Measurements from ENCODE around the gene RREB1.

DNA sequence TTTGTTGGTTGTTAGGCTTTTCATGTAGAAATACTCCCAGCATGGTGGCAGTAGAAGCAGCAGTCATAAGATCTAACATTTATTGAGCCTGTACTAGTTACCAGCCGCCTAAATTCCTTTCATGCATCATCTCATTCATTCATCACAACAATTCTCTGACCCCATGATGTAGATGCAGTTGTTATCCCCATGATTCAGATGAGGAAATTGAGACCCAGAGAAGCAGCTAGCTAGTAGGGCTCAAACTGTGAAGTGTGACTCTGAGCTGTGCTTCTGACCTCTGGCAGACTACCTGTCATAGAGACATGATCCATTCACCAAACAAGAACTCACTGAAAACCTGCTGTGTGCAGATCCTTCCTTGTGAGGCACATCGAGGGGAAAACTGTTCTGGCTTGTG lies 16.9 kb downstream of the RREB1 start:
- TF ChIP-seq, protein P1, sequence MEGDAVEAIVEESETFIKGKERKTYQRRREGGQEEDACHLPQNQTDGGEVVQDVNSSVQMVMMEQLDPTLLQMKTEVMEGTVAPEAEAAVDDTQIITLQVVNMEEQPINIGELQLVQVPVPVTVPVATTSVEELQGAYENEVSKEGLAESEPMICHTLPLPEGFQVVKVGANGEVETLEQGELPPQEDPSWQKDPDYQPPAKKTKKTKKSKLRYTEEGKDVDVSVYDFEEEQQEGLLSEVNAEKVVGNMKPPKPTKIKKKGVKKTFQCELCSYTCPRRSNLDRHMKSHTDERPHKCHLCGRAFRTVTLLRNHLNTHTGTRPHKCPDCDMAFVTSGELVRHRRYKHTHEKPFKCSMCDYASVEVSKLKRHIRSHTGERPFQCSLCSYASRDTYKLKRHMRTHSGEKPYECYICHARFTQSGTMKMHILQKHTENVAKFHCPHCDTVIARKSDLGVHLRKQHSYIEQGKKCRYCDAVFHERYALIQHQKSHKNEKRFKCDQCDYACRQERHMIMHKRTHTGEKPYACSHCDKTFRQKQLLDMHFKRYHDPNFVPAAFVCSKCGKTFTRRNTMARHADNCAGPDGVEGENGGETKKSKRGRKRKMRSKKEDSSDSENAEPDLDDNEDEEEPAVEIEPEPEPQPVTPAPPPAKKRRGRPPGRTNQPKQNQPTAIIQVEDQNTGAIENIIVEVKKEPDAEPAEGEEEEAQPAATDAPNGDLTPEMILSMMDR (IDR thresholded peaks at IDR 0.05) = no peak
- TF ChIP-seq EP300 (IDR thresholded peaks at IDR 0.05) (no peak), POLR2A (IDR thresholded peaks at IDR 0.05) (no peak)
